HCT116 (cell line): ENCODE measurements around the gene PLCB1. TPM values are rescaled to one million over a fixed set of nuclear protein-coding genes. Genes with fewer than 3 reads are reported as not detected.

ENCODE experiments used
- ATAC-seq: fragments of 200-7000 bp; cut with Tn5 transposase; 2 replicates; pipeline ENCODE4 v1.9.1; 2020; ENCODE audit warnings: mild to moderate bottlenecking, moderate library complexity
- BruUV-seq: library from RNA; stranded (reverse); fragments of 400-500 nt; replicated peaks from 2 replicates; lab custom pipeline; 2021; lab: Mats Ljungman, UMichigan
- CTCF ChIA-PET: fragments of 300-600 bp; sonication (Branson Sonifier 250); formaldehyde crosslinking; loops from one replicate; lab custom pipeline; 2021; ENCODE audit warnings: antibody characterized with exemption; lab: Charles Lee
- POLR2A ChIA-PET: fragments of 300-600, 350-600 bp; sonication (Branson Sonifier 250); formaldehyde crosslinking; loops from one replicate; lab custom pipeline; 2021; ENCODE audit warnings: antibody characterized with exemption; lab: Charles Lee
- RAD21 ChIA-PET, 2 experiments: fragments of 300-600 bp; sonication (Branson Sonifier 250); formaldehyde crosslinking; loops; one replicate each; lab custom pipeline; 2023; ENCODE audit warnings: low total read pairs in 2 of 2; ENCODE audit not compliant: uncharacterized antibody in 2 of 2, unreplicated experiment in 2 of 2, low non-redundant PET in 1 of 2; lab: Charles Lee
- DNase-seq: peaks from one replicate; pipeline ENCODE4 v3.0.0-alpha.2; 2010; ENCODE audit warnings: low read depth, low spot score
- H2AFZ ChIP-seq: fragments of 200-600 bp; shearing (Covaris generic), sonication (generic); 2 replicates; pipeline ENCODE4 v1.6.1; 2017; ENCODE audit warnings: low read depth, mixed run types, mixed read lengths, antibody characterized with exemption, low read length; ENCODE audit not compliant: poor library complexity, severe bottlenecking
- H3K27ac ChIP-seq: 2 replicates; pipeline ENCODE4 v1.5.1; 2012; ENCODE audit warnings: low read depth, low read length
- H3K27me3 ChIP-seq: fragments of 200-600 bp; sonication (generic); 2 replicates; pipeline ENCODE4 v1.6.1; 2016; ENCODE audit warnings: mixed run types, low read length, mixed read lengths; ENCODE audit not compliant: insufficient read depth
- H3K36me3 ChIP-seq, 2 experiments: fragments of 200-500 bp in 1 of 2; fragments of 200-600 bp in 1 of 2; sonication (Bioruptor generic) in 1 of 2; sonication (generic) in 1 of 2; 2 replicates each; pipeline versions ENCODE4 v1.5.1 to v1.6.1; 2014 to 2016; ENCODE audit warnings: low read length in 2 of 2, inconsistent platforms in 1 of 2, mixed read lengths in 1 of 2, mixed run types in 1 of 2; ENCODE audit not compliant: insufficient read depth in 2 of 2, control insufficient read depth in 1 of 2
- H3K4me1 ChIP-seq, 2 experiments: fragments of 200-600 bp in 1 of 2; sonication (generic) in 1 of 2; 2 replicates each; pipeline versions ENCODE4 v1.5.1 to v1.6.1; 2012 to 2017; ENCODE audit warnings: low read length in 2 of 2, inconsistent platforms in 1 of 2, mild to moderate bottlenecking in 1 of 2, mixed read lengths in 1 of 2, mixed run types in 1 of 2, moderate library complexity in 1 of 2; ENCODE audit not compliant: insufficient read depth in 2 of 2, control insufficient read depth in 1 of 2
- H3K4me2 ChIP-seq: fragments of 200-600 bp; sonication (generic); 2 replicates; pipeline ENCODE4 v1.6.1; 2017; ENCODE audit warnings: mixed run types, low read length, mixed read lengths
- H3K4me3 ChIP-seq, 2 experiments: fragments of 200-600 bp in 1 of 2; sonication (generic) in 1 of 2; replicated peaks in 1 of 2; 2 replicates each; pipeline ENCODE4 v1.5.1; 2011 to 2016; ENCODE audit warnings: low read length in 2 of 2, control low read depth in 1 of 2, low read depth in 1 of 2, mild to moderate bottlenecking in 1 of 2, mixed read lengths in 1 of 2, mixed run types in 1 of 2
- H3K79me2 ChIP-seq: fragments of 200-600 bp; sonication (generic); 2 replicates; pipeline ENCODE4 v1.6.1; 2017; ENCODE audit warnings: mild to moderate bottlenecking, mixed run types, low read length, moderate library complexity, mixed read lengths; ENCODE audit not compliant: insufficient read depth
- H3K9ac ChIP-seq: fragments of 200-600 bp; sonication (generic); 2 replicates; pipeline ENCODE4 v1.6.1; 2016; ENCODE audit warnings: low read length, mixed read lengths
- H3K9me2 ChIP-seq: fragments of 200-600 bp; sonication (generic), shearing (Covaris generic); 2 replicates; pipeline ENCODE4 v1.6.1; 2017; ENCODE audit warnings: mixed run types, mild to moderate bottlenecking, moderate library complexity; ENCODE audit not compliant: insufficient read depth
- H3K9me3 ChIP-seq, 2 experiments: fragments of 200-500 bp in 1 of 2; fragments of 200-600 bp in 1 of 2; sonication (Bioruptor generic) in 1 of 2; sonication (generic) in 1 of 2; 2 replicates each; pipeline ENCODE4 v1.6.1; 2014 to 2017; ENCODE audit warnings: low read length in 2 of 2, mixed read lengths in 2 of 2, inconsistent platforms in 1 of 2, low read depth in 1 of 2, mild to moderate bottlenecking in 1 of 2, mixed run types in 1 of 2, moderate library complexity in 1 of 2; ENCODE audit not compliant: control insufficient read depth in 1 of 2, insufficient read depth in 1 of 2
- H4K20me1 ChIP-seq: fragments of 200-600 bp; sonication (generic), shearing (Covaris generic); 2 replicates; pipeline ENCODE4 v1.6.1; 2017; ENCODE audit warnings: mixed run types, mild to moderate bottlenecking, moderate library complexity; ENCODE audit not compliant: insufficient read depth
- CEBPB ChIP-seq: IDR thresholded peaks from 2 replicates; pipeline ENCODE4 v1.6.1; 2012; ENCODE audit warnings: low read depth
- EGR1 ChIP-seq: IDR thresholded peaks from 2 replicates; pipeline ENCODE4 v1.6.1; 2012; ENCODE audit warnings: low read depth
- EZH2 ChIP-seq: fragments of 200-600 bp; sonication (generic); IDR thresholded peaks from 2 replicates; pipeline ENCODE4 v1.6.1; 2017; ENCODE audit warnings: antibody characterized with exemption, mixed run types
- EZH2phosphoT487 ChIP-seq: fragments of 200-600 bp; IDR thresholded peaks from 2 replicates; pipeline ENCODE4 v1.6.1; 2018; ENCODE audit warnings: antibody characterized with exemption, borderline replicate concordance
- JUND ChIP-seq: IDR thresholded peaks from 2 replicates; pipeline ENCODE4 v1.6.1; 2012
- RAD21 ChIP-seq: IDR thresholded peaks from 2 replicates; pipeline ENCODE4 v1.6.1; 2012; ENCODE audit warnings: low read depth, mild to moderate bottlenecking
- TCF7L2 ChIP-seq: IDR thresholded peaks from 2 replicates; pipeline ENCODE4 v1.7.0; 2011; ENCODE audit warnings: borderline replicate concordance, inconsistent platforms; ENCODE audit not compliant: insufficient read depth, insufficient read length; ENCODE audit errors: extremely low read depth
- YY1 ChIP-seq: IDR thresholded peaks from 2 replicates; pipeline ENCODE4 v1.6.1; 2011; ENCODE audit warnings: low read length, low read depth, moderate library complexity, mild to moderate bottlenecking; ENCODE audit not compliant: insufficient replicate concordance; ENCODE audit errors: extremely low read depth
- ZFX ChIP-seq: fragments of 450-650 bp; IDR thresholded peaks from 2 replicates; pipeline ENCODE4 v1.6.1; 2017
- ZNF274 ChIP-seq: fragments of 200-500 bp; sonication (Bioruptor generic); IDR thresholded peaks from 2 replicates; pipeline ENCODE4 v1.6.1; 2014; ENCODE audit warnings: mild to moderate bottlenecking, low read depth, low read length, inconsistent platforms
- intact Hi-C: fragments of 100-400 bp; cut with micrococcal nuclease; formaldehyde crosslinking; loops from 2 replicates; pipeline ENCODE4 v1.10.0; 2022
- total RNA-seq: library from RNA; stranded (reverse); gene quantifications from one replicate; pipeline ENCODE4 v1.2.1, GENCODE V29; 2021; ENCODE audit not compliant: unreplicated experiment
- TF ChIP-seq, protein P1 (sequence below): IDR thresholded peaks from 2 replicates; pipeline ENCODE4 v1.6.1; 2012; ENCODE audit warnings: low read depth
- TF ChIP-seq, protein P2 (sequence below), 3 experiments: fragments of 200-600 bp in 1 of 3; sonication (generic) in 1 of 3; IDR thresholded peaks in 2 of 3; conservative IDR thresholded peaks in 1 of 3; 2 replicates each; pipeline ENCODE4 v1.5.1; 2012 to 2017; ENCODE audit warnings: low read depth in 2 of 3, low read length in 2 of 3, antibody characterized with exemption in 1 of 3, borderline replicate concordance in 1 of 3, control low read depth in 1 of 3, mild to moderate bottlenecking in 1 of 3, mixed read lengths in 1 of 3, mixed run types in 1 of 3, moderate library complexity in 1 of 3; ENCODE audit not compliant: insufficient read depth in 1 of 3
- TF ChIP-seq, protein P3 (sequence below): IDR thresholded peaks from 2 replicates; pipeline ENCODE4 v1.6.1; 2011; ENCODE audit warnings: mild to moderate bottlenecking, low read length, moderate library complexity; ENCODE audit not compliant: insufficient replicate concordance; ENCODE audit errors: extremely low read depth
- TF ChIP-seq, protein P4 (sequence below): IDR thresholded peaks from 2 replicates; pipeline ENCODE4 v1.6.1; 2012

PLCB1 gene
- total RNA-seq, 1 experiment from 2014 or later = 15.8 TPM

DNA sequence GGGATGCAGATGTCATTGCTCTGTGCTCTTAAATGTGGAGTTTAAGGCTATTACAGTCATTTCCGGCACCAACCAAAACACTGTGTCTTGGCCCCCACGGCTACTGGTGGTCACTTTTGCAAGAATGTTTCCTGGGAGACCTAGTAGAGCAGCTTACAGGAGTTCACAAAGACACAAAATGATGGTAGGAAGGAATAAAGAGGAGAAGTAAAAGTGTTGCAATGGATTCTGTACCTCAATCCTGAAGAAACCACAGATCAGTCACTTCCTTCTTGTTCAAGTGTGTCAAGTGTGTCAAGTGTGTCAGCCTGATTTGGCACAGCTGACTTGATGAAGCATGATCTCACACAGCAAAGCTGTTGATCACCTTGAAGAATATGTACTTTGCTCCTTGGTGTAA lies 344.0 kb downstream of the PLCB1 start (continued):
- TF ChIP-seq, protein P1, sequence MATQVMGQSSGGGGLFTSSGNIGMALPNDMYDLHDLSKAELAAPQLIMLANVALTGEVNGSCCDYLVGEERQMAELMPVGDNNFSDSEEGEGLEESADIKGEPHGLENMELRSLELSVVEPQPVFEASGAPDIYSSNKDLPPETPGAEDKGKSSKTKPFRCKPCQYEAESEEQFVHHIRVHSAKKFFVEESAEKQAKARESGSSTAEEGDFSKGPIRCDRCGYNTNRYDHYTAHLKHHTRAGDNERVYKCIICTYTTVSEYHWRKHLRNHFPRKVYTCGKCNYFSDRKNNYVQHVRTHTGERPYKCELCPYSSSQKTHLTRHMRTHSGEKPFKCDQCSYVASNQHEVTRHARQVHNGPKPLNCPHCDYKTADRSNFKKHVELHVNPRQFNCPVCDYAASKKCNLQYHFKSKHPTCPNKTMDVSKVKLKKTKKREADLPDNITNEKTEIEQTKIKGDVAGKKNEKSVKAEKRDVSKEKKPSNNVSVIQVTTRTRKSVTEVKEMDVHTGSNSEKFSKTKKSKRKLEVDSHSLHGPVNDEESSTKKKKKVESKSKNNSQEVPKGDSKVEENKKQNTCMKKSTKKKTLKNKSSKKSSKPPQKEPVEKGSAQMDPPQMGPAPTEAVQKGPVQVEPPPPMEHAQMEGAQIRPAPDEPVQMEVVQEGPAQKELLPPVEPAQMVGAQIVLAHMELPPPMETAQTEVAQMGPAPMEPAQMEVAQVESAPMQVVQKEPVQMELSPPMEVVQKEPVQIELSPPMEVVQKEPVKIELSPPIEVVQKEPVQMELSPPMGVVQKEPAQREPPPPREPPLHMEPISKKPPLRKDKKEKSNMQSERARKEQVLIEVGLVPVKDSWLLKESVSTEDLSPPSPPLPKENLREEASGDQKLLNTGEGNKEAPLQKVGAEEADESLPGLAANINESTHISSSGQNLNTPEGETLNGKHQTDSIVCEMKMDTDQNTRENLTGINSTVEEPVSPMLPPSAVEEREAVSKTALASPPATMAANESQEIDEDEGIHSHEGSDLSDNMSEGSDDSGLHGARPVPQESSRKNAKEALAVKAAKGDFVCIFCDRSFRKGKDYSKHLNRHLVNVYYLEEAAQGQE = no peak
- TF ChIP-seq JUND = no peak
- TF ChIP-seq, protein P2, sequence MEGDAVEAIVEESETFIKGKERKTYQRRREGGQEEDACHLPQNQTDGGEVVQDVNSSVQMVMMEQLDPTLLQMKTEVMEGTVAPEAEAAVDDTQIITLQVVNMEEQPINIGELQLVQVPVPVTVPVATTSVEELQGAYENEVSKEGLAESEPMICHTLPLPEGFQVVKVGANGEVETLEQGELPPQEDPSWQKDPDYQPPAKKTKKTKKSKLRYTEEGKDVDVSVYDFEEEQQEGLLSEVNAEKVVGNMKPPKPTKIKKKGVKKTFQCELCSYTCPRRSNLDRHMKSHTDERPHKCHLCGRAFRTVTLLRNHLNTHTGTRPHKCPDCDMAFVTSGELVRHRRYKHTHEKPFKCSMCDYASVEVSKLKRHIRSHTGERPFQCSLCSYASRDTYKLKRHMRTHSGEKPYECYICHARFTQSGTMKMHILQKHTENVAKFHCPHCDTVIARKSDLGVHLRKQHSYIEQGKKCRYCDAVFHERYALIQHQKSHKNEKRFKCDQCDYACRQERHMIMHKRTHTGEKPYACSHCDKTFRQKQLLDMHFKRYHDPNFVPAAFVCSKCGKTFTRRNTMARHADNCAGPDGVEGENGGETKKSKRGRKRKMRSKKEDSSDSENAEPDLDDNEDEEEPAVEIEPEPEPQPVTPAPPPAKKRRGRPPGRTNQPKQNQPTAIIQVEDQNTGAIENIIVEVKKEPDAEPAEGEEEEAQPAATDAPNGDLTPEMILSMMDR (IDR thresholded peaks at IDR 0.05 in 2 of 3, conservative IDR thresholded peaks at IDR 0.05 in 1 of 3; ENCODE audit: borderline replicate concordance in 1 of 3, insufficient read depth in 1 of 3, low read depth in 2 of 3, low read length in 2 of 3) = no peak

DNA sequence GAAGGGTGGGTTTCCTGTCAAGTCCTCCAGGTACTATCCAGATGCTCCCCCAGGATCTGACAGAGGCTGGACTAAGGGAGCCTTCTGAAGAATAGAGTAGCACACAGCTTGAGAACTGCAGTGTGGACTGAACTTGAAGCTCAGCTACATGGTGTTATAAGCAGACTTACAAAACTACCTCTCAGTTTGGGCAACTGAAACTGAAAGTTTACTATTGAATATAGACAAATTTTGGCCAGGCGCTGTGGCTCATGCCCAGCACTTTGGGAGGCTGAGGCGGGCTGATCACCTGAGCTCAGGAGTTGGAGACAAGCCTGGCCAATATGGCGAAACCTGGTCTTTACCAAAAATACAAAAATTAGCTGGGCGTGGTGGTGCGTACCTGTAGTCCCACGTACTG lies 348.5 kb downstream of the PLCB1 start:
- H3K9me2 ChIP-seq = no peaks in the 10 kb centered on the region
- no peaks in the 10 kb centered on the region for H3K27me3 ChIP-seq
- CTCF ChIA-PET = no interaction called here
- RAD21 ChIA-PET = no interaction called here
- H4K20me1 ChIP-seq = no peaks in the 10 kb centered on the region
- no peaks in the 10 kb centered on the region for H3K4me1 ChIP-seq
- H3K9ac ChIP-seq = no peak overlapping the region
- ATAC-seq = no peak
- no peaks in the 10 kb centered on the region for H3K79me2 ChIP-seq
- intact Hi-C loops = no loop called here
- H3K9me3 ChIP-seq = no peaks in the 10 kb centered on the region
- H3K27ac ChIP-seq = no peak overlapping the region
- no peak overlapping the region for H3K4me2 ChIP-seq
- no peak overlapping the region for H3K4me3 ChIP-seq
- POLR2A ChIA-PET = no interaction called here
- TF ChIP-seq JUND = no peak
- TF ChIP-seq, protein P3, sequence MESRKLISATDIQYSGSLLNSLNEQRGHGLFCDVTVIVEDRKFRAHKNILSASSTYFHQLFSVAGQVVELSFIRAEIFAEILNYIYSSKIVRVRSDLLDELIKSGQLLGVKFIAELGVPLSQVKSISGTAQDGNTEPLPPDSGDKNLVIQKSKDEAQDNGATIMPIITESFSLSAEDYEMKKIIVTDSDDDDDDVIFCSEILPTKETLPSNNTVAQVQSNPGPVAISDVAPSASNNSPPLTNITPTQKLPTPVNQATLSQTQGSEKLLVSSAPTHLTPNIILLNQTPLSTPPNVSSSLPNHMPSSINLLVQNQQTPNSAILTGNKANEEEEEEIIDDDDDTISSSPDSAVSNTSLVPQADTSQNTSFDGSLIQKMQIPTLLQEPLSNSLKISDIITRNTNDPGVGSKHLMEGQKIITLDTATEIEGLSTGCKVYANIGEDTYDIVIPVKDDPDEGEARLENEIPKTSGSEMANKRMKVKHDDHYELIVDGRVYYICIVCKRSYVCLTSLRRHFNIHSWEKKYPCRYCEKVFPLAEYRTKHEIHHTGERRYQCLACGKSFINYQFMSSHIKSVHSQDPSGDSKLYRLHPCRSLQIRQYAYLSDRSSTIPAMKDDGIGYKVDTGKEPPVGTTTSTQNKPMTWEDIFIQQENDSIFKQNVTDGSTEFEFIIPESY = no peak
- TF ChIP-seq TCF7L2 = no peak
- no peak for TF ChIP-seq RAD21
- TF ChIP-seq, protein P4, sequence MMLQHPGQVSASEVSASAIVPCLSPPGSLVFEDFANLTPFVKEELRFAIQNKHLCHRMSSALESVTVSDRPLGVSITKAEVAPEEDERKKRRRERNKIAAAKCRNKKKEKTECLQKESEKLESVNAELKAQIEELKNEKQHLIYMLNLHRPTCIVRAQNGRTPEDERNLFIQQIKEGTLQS = no peak
- TF ChIP-seq EZH2phosphoT487 = no peak
- TF ChIP-seq EZH2 = no peak
- no peak for TF ChIP-seq CEBPB
- TF ChIP-seq, protein P2 (IDR thresholded peaks at IDR 0.05 in 2 of 3, conservative IDR thresholded peaks at IDR 0.05 in 1 of 3; ENCODE audit: borderline replicate concordance in 1 of 3, insufficient read depth in 1 of 3, low read depth in 2 of 3, low read length in 2 of 3) = no peak
- no peak for TF ChIP-seq ZNF274
- no peak for TF ChIP-seq EGR1
- no peak for TF ChIP-seq ZFX
- TF ChIP-seq YY1 = no peak
- TF ChIP-seq, all 23 proteins: peak for 0
- Histone ChIP-seq H2AFZ (no peak overlapping the region), H3K36me3 (no peaks in the 10 kb centered on the region)
- no peak for DNase-seq
- BruUV-seq = no TSS peak
